ENCODE data around the gene HEG1. TPM values are rescaled to one million over a fixed set of nuclear protein-coding genes. Genes with fewer than 3 reads are reported as not detected.

Gene HEG1
- total RNA-seq, 1 donor from 2014 or later, result 153 TPM

- intact Hi-C loops (cut with DNase I), result no loop called here
- no peak for DNase-seq (ENCODE audit: low spot score in 2 of 2)
- H3K27me3 ChIP-seq, result no peaks in the 10 kb centered on the region
- no peak overlapping the region for H3K4me3 ChIP-seq
- no peaks in the 10 kb centered on the region for H3K36me3 ChIP-seq
- H3K4me1 ChIP-seq, result peaks cover 2% of the 10 kb centered on the region in 2 donors
- TF ChIP-seq CTCF (IDR thresholded peaks at IDR 0.05), result no peak
- H3K27ac ChIP-seq, result no peak overlapping the region
- H3K9me3 ChIP-seq, result peaks cover 0 to 17% of the 10 kb centered on the region in 2 donors
These were observed 46.7 kb upstream of the HEG1 start for GRCh38 chr3:125102470-125102869.

- TF ChIP-seq CTCF (IDR thresholded peaks at IDR 0.05), result no peak
- H3K27ac ChIP-seq, result no peak overlapping the region
- DNase-seq (ENCODE audit: low spot score in 2 of 2), result no peak
- H3K36me3 ChIP-seq, result no peaks in the 10 kb centered on the region
- no peaks in the 10 kb centered on the region for H3K27me3 ChIP-seq
- H3K4me3 ChIP-seq, result no peak overlapping the region
- H3K9me3 ChIP-seq, result peaks cover 0 to 9% of the 10 kb centered on the region in 2 donors
- intact Hi-C loops (cut with DNase I), result no loop called here
- H3K4me1 ChIP-seq, result no peaks in the 10 kb centered on the region
These were observed 43.0 kb upstream of the HEG1 start for GRCh38 chr3:125098611-125099291.

- H3K4me3 ChIP-seq, result no peak overlapping the region
- H3K9me3 ChIP-seq, result no peaks in the 10 kb centered on the region
- intact Hi-C loops (cut with DNase I), result no loop called here
- no peak for DNase-seq (ENCODE audit: low spot score in 2 of 2)
- no peaks in the 10 kb centered on the region for H3K27me3 ChIP-seq
- H3K4me1 ChIP-seq, result no peaks in the 10 kb centered on the region
- TF ChIP-seq CTCF (IDR thresholded peaks at IDR 0.05), result no peak
- no peak overlapping the region for H3K27ac ChIP-seq
- H3K36me3 ChIP-seq, result no peaks in the 10 kb centered on the region
These were observed 34.9 kb upstream of the HEG1 start for GRCh38 chr3:125090649-125091048.

GRCh38 chr3:125087768-125088391, 32.1 kb upstream of the HEG1 start:
- no peak for DNase-seq (ENCODE audit: low spot score in 2 of 2)
- intact Hi-C loops (cut with DNase I), result no loop called here
- no peaks in the 10 kb centered on the region for H3K27me3 ChIP-seq

GRCh38 chr3:125085166-125085565, 29.4 kb upstream of the HEG1 start:
- no peaks in the 10 kb centered on the region for H3K9me3 ChIP-seq
- H3K4me1 ChIP-seq, result no peaks in the 10 kb centered on the region
- no peak for DNase-seq (ENCODE audit: low spot score in 2 of 2)
- no peak overlapping the region for H3K27ac ChIP-seq
- intact Hi-C loops (cut with DNase I), result no loop called here
- TF ChIP-seq CTCF (IDR thresholded peaks at IDR 0.05), result no peak
- no peak overlapping the region for H3K4me3 ChIP-seq
- H3K27me3 ChIP-seq, result no peaks in the 10 kb centered on the region
- no peaks in the 10 kb centered on the region for H3K36me3 ChIP-seq

More at GRCh38 chr3:125087768-125088391, 32.1 kb upstream of the HEG1 start:
- no peaks in the 10 kb centered on the region for H3K36me3 ChIP-seq
- TF ChIP-seq CTCF (IDR thresholded peaks at IDR 0.05), result no peak
- no peaks in the 10 kb centered on the region for H3K4me1 ChIP-seq
- H3K9me3 ChIP-seq, result no peaks in the 10 kb centered on the region
- H3K27ac ChIP-seq, result no peak overlapping the region
- H3K4me3 ChIP-seq, result no peak overlapping the region

Data from ascending aorta (tissue), 2 donors.